Ovary (tissue), 9 donors: ENCODE measurements around the gene YWHAH. TPM values are rescaled to one million over a fixed set of nuclear protein-coding genes. Genes with fewer than 3 reads are reported as not detected.

Source experiments
- DNase-seq, 5 donors: peaks; one replicate each; pipeline ENCODE4 v3.0.0-alpha.2; 2019 to 2020
- H3K27ac ChIP-seq, 2 donors: fragments of 200-600 bp; one replicate each; pipeline versions ENCODE4 v1.5.1 to v1.8.0; 2019 to 2022
- H3K27me3 ChIP-seq: fragments of 200-600 bp; one replicate; pipeline ENCODE4 v1.8.0; 2022
- H3K36me3 ChIP-seq: fragments of 200-600 bp; sonication (generic); one replicate; pipeline ENCODE4 v1.5.1; 2019
- H3K4me1 ChIP-seq: one replicate; pipeline ENCODE4 v1.8.1; 2013; ENCODE audit warnings: mild to moderate bottlenecking, moderate library complexity; ENCODE audit not compliant: insufficient read depth
- H3K4me3 ChIP-seq: fragments of 200-600 bp; sonication (generic); one replicate; pipeline ENCODE4 v1.5.1; 2017
- H3K9me3 ChIP-seq, 2 donors: fragments of 200-600 bp in 1 of 2; sonication (generic) in 1 of 2; one replicate each; pipeline versions ENCODE4 v1.5.1 to v1.8.1; 2013 to 2019; ENCODE audit warnings: mild to moderate bottlenecking in 1 of 2, moderate library complexity in 1 of 2
- CTCF ChIP-seq, 3 donors: fragments of 450-650 bp in 2 of 3; fragments of 200-600 bp in 1 of 3; IDR thresholded peaks; one replicate each; pipeline versions ENCODE4 v1.5.1 to v1.8.0; 2016 to 2022; ENCODE audit warnings: antibody characterized with exemption in 3 of 3, mild to moderate bottlenecking in 1 of 3
- EP300 ChIP-seq: sonication (generic); formaldehyde crosslinking; IDR thresholded peaks from one replicate; pipeline ENCODE4 v1.6.1; 2017; ENCODE audit warnings: antibody characterized with exemption
- POLR2A ChIP-seq: fragments of 450-650 bp; IDR thresholded peaks from one replicate; pipeline ENCODE4 v1.6.1; 2017; ENCODE audit warnings: antibody characterized with exemption, mild to moderate bottlenecking, moderate library complexity
- WGBS, 3 donors: extraction: QIAGEN DNeasy Blood & Tissue Kit in 1 of 3; methylation state at CpG; one replicate each; pipeline versions ENCODE4 v1.1.5 to v1.1.7; 2013 to 2017; 5-methylcytosine and 5-hydroxymethylcytosine counted together
- intact Hi-C, 4 donors: fragments of 100-400 bp; cut with DNase I; formaldehyde crosslinking; loops; one replicate each; pipeline versions ENCODE4 v1.11.0 to v1.15.1; 2022 to 2023
- polyA plus RNA-seq, 2 donors: library from polyadenylated mRNA; stranded (reverse); fragments of 200-250 nt in 1 of 2; fragments of 350-450 nt in 1 of 2; fragmentation: Illumina TruSeq in 1 of 2; extraction: RNeasy Lipid Tissue Mini Kit (QIAGEN cat#74804) in 1 of 2; gene quantifications; one replicate each; pipeline ENCODE4 v1.2.3, GENCODE V29; 2013 to 2014
- total RNA-seq, 7 donors: library from RNA; depleted of rRNA in 2 of 7; stranded (reverse); fragments of >200 nt in 2 of 7; fragmentation: NEBNext Ultra II Directional in 3 of 7; extraction: Animal tissue kit (Norgen Biotek cat#: 25700) in 3 of 7; gene quantifications; one replicate each; pipeline versions ENCODE4 v1.1.0 to v1.2.4, GENCODE V29; 2016 to 2023
- donor health status: DM: no; HTN: no; CAD: no; lungs with moderate emphysema.
- donor health status: DM: no; HTN: no; CAD: no.
- donor health status: Bipolar disorder and iron deficiency.
- donor health status: DM: yes; HTN: yes; CAD: no.
- donor health status: DM: no; HTN: no; CAD: no.
- donor health status: DM: yes; HTN: yes; CAD: no.

Gene YWHAH
- total and polyA plus RNA-seq, 9 donors = 51.5 to 144 (median 107) TPM

- Histone ChIP-seq H3K4me3 (no peak overlapping the region), H3K27ac (no peak overlapping the region), H3K36me3 (no peaks in the 10 kb centered on the region), H3K27me3 (no peaks in the 10 kb centered on the region), H3K9me3 (no peaks in the 10 kb centered on the region), H3K4me1 (no peaks in the 10 kb centered on the region)
- DNase-seq = no peak
- WGBS, 3 donors = 7 to 11% (median 11%) methylated on average over 5 of the region's 5 CpGs
- intact Hi-C loops = no loop called here
- no peak for TF ChIP-seq EP300
- no peak for TF ChIP-seq CTCF (IDR thresholded peaks at IDR 0.05)
- no peak for TF ChIP-seq POLR2A
These were observed 21.2 kb upstream of the YWHAH start for GRCh38 chr22:31923136-31923535.

- intact Hi-C loops = no loop called here
- no peaks in the 10 kb centered on the region for H3K9me3 ChIP-seq
- H3K27ac ChIP-seq = no peak overlapping the region
- TF ChIP-seq EP300 (no peak), CTCF (IDR thresholded peaks at IDR 0.05) (no peak), POLR2A (no peak)
- H3K4me1 ChIP-seq = no peaks in the 10 kb centered on the region
- WGBS, 3 donors = 44 to 71% (median 64%) methylated on average over 2 of the region's 2 CpGs
- DNase-seq = no peak
- H3K36me3 ChIP-seq = no peaks in the 10 kb centered on the region
- no peak overlapping the region for H3K4me3 ChIP-seq
- no peaks in the 10 kb centered on the region for H3K27me3 ChIP-seq
These were observed 20.6 kb upstream of the YWHAH start for GRCh38 chr22:31923747-31924146.

GRCh38 chr22:31925056-31925455, 19.3 kb upstream of the YWHAH start:
- no peak for DNase-seq
- no peaks in the 10 kb centered on the region for H3K4me1 ChIP-seq
- 93 to 99% (median 96%) methylated on average over 1 of the region's 1 CpG for WGBS, 3 donors
- H3K27me3 ChIP-seq = no peaks in the 10 kb centered on the region
- H3K4me3 ChIP-seq = no peak overlapping the region
- no peak for TF ChIP-seq POLR2A
- TF ChIP-seq EP300 = no peak
- no peak for TF ChIP-seq CTCF (IDR thresholded peaks at IDR 0.05)
- H3K36me3 ChIP-seq = no peaks in the 10 kb centered on the region
- no peaks in the 10 kb centered on the region for H3K9me3 ChIP-seq
- intact Hi-C loops = no loop called here
- H3K27ac ChIP-seq = no peak overlapping the region

- Histone ChIP-seq H3K27me3 (no peaks in the 10 kb centered on the region), H3K27ac (no peak overlapping the region), H3K4me1 (no peaks in the 10 kb centered on the region), H3K9me3 (no peaks in the 10 kb centered on the region), H3K36me3 (no peaks in the 10 kb centered on the region), H3K4me3 (no peak overlapping the region)
- WGBS, 3 donors = 50 to 70% (median 62%) methylated on average over 1 of the region's 1 CpG
- TF ChIP-seq EP300 = no peak
- TF ChIP-seq CTCF (IDR thresholded peaks at IDR 0.05) = no peak
- no peak for TF ChIP-seq POLR2A
- DNase-seq = no peak
- intact Hi-C loops = no loop called here
These were observed 18.3 kb upstream of the YWHAH start for GRCh38 chr22:31926024-31926423.

GRCh38 chr22:31926969-31927368, 17.4 kb upstream of the YWHAH start:
- TF ChIP-seq CTCF (IDR thresholded peaks at IDR 0.05) (no peak), POLR2A (no peak), EP300 (no peak)
- intact Hi-C loops = no loop called here
- no peak overlapping the region for H3K27ac ChIP-seq
- H3K27me3 ChIP-seq = no peaks in the 10 kb centered on the region
- no peaks in the 10 kb centered on the region for H3K4me1 ChIP-seq
- no peaks in the 10 kb centered on the region for H3K36me3 ChIP-seq
- H3K4me3 ChIP-seq = no peak overlapping the region
- no peak for DNase-seq
- H3K9me3 ChIP-seq = no peaks in the 10 kb centered on the region
